ENCODE measurements around the gene TNNI3.

The TNNI3 gene

DNA sequence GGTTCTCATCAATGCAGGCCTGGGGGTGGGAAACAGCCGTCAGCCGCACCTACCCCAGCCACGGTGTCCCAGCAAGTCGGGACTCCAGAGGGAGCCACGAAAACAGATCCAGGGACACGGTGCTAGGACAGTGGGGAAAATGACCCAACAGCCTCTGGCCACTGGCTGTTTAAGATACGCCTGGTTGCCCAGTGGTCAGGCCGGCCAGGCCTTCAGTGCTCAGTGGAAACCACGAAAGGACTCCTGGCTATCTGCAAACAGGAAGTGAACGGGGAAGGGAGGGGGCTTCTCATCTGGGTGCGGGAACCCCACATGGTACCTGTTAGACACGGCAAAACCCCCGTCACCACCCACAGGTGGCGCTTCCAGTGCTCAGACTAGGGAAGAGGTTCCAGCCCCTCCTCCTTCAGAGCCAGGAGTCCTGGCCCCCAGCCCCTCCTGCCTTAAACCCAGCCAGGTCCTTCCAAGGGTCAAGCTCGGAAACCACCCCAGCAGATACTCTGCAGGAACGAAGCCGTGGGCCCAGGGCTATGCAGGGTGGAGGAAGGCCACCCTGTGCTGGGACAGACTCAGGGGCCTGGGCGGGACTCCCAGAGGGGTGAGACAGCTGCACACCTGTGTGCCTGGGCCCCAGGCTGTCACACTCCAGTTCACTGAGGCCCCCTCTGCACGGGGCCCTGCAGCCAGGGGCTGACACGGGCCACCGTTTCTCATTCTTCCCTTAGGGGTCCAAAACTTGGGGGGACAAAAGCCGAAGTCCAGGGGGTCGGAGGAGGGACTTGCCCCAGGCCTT, 44.6 kb downstream of the TNNI3 start:
- 0 out of 2 replicates have a peak, but pooled peaks cover 3% of the 10 kb centered on the region for H3K36me3 ChIP-seq (ENCODE audit: low read length)
- H3K9me2 ChIP-seq (replicated peaks; ENCODE audit: insufficient read depth, low read length): no peaks in the 10 kb centered on the region
- H3K79me2 ChIP-seq (ENCODE audit: insufficient read depth, low read length): peaks cover 84% of the 10 kb centered on the region
- peak overlapping the region; percentile 80 for H3K4me2 ChIP-seq (ENCODE audit: low read depth, low read length, poor library complexity, severe bottlenecking)
- peak overlapping the region; percentile 25 for H3K4me3 ChIP-seq (ENCODE audit: insufficient read depth, low read length, poor library complexity, severe bottlenecking)
- H3K9me3 ChIP-seq (ENCODE audit: insufficient read depth, low read length): no peaks in the 10 kb centered on the region
- H3K27me3 ChIP-seq (ENCODE audit: low read length): no peaks in the 10 kb centered on the region
- peak overlapping the region; percentile 91 for H3K27ac ChIP-seq (ENCODE audit: low read depth, low read length)
- H3F3A ChIP-seq (ENCODE audit: insufficient read depth): peaks cover 8% of the 10 kb centered on the region
- no peaks in the 10 kb centered on the region; the same call in 1 of the 2 replicates for H4K20me1 ChIP-seq (ENCODE audit: low read depth, low read length)
- no peak overlapping the region for H2AFZ ChIP-seq (ENCODE audit: low read depth, low read length, severe bottlenecking)
- TF ChIP-seq EZH2phosphoT487 (conservative IDR thresholded peaks at IDR 0.05; ENCODE audit: low read length): no peak
- TF ChIP-seq, protein P1, sequence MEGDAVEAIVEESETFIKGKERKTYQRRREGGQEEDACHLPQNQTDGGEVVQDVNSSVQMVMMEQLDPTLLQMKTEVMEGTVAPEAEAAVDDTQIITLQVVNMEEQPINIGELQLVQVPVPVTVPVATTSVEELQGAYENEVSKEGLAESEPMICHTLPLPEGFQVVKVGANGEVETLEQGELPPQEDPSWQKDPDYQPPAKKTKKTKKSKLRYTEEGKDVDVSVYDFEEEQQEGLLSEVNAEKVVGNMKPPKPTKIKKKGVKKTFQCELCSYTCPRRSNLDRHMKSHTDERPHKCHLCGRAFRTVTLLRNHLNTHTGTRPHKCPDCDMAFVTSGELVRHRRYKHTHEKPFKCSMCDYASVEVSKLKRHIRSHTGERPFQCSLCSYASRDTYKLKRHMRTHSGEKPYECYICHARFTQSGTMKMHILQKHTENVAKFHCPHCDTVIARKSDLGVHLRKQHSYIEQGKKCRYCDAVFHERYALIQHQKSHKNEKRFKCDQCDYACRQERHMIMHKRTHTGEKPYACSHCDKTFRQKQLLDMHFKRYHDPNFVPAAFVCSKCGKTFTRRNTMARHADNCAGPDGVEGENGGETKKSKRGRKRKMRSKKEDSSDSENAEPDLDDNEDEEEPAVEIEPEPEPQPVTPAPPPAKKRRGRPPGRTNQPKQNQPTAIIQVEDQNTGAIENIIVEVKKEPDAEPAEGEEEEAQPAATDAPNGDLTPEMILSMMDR (IDR thresholded peaks at IDR 0.05; ENCODE audit: insufficient read depth, low read length, poor library complexity, severe bottlenecking): peak; percentile 61
- H3K9ac ChIP-seq (ENCODE audit: low read length): peak overlapping the region; percentile 94

DNA sequence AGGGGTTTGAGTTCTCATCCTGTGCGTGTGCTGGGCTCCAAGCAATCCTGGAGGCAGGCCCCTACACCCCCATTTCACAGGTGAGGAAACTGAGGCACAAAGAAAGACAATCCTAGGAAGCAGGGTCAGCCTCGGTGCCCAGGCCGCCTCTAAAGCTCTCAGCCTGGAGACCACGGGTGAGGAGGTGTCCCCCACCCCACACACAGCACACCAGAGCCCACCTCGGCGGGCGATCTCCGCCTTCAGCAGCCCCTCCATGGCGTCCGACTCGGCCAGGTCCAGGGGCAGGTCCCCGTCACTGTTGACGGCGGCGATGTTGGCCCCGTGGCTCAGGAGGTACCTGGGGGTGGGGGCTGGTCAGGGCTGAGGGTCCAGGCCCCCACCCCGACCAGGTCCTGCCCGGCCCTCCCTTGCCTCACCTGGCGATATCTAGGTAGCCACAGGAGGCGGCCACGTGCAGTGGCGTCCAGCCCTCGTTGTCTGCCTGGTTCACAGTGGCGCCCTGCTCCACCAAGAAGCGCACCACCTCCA, 45.2 kb downstream of the TNNI3 start:
- H3K36me3 ChIP-seq (ENCODE audit: low read length): 0 out of 2 replicates have a peak, but pooled peaks cover 3% of the 10 kb centered on the region
- peak overlapping the region; percentile 91 for H3K27ac ChIP-seq (ENCODE audit: low read depth, low read length)
- peaks cover 85% of the 10 kb centered on the region for H3K79me2 ChIP-seq (ENCODE audit: insufficient read depth, low read length)
- no peak overlapping the region for H3K4me3 ChIP-seq (ENCODE audit: insufficient read depth, low read length, poor library complexity, severe bottlenecking)
- TF ChIP-seq, protein P1 (IDR thresholded peaks at IDR 0.05; ENCODE audit: insufficient read depth, low read length, poor library complexity, severe bottlenecking): no peak
- no peak for TF ChIP-seq EZH2phosphoT487 (conservative IDR thresholded peaks at IDR 0.05; ENCODE audit: low read length)
- no peaks in the 10 kb centered on the region for H3K27me3 ChIP-seq (ENCODE audit: low read length)
- H3F3A ChIP-seq (ENCODE audit: insufficient read depth): peaks cover 8% of the 10 kb centered on the region
- no peaks in the 10 kb centered on the region for H3K9me2 ChIP-seq (replicated peaks; ENCODE audit: insufficient read depth, low read length)
- H2AFZ ChIP-seq (ENCODE audit: low read depth, low read length, severe bottlenecking): no peak overlapping the region
- H3K9ac ChIP-seq (ENCODE audit: low read length): peak overlapping the region; percentile 94
- H4K20me1 ChIP-seq (ENCODE audit: low read depth, low read length): no peaks in the 10 kb centered on the region; the same call in 1 of the 2 replicates
- no peaks in the 10 kb centered on the region for H3K9me3 ChIP-seq (ENCODE audit: insufficient read depth, low read length)
- peak overlapping the region; percentile 80 for H3K4me2 ChIP-seq (ENCODE audit: low read depth, low read length, poor library complexity, severe bottlenecking)

DNA sequence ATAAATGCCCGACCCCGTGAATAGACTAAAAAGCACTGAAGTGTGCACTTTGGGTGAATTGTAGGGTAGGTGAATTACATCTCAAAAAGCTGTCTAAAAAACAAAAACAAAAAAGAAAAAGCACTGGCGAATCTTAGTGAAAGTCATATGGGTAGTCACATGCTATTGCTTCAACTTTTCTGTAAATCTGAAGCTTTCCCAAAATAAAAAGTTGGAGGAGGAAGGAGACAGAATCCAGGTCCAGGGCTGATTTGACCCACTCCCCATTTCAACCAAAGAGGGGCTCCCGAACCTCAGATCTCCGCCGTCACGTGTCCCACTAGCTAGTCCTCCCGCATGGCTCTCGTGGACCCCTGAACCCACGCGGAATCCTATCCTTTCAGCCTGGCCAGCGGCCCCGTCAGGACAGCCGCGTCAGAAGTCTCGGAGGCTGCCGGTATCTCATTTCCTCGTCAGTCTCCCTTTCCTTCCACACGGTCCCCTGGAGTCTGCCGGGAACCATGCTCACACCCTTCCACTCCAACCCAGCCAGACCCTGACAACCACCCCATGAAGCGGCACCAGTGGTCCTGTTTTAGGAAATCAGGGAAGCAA, 46.2 kb downstream of the TNNI3 start:
- Histone ChIP-seq H2AFZ (ENCODE audit: low read depth, low read length, severe bottlenecking) (no peak overlapping the region), H3K36me3 (ENCODE audit: low read length) (0 out of 2 replicates have a peak, but pooled peaks cover 3% of the 10 kb centered on the region), H3K9ac (ENCODE audit: low read length) (no peak overlapping the region), H3K27ac (ENCODE audit: low read depth, low read length) (no peak overlapping the region), H3K4me3 (ENCODE audit: insufficient read depth, low read length, poor library complexity, severe bottlenecking) (no peak overlapping the region), H3K9me3 (ENCODE audit: insufficient read depth, low read length) (no peaks in the 10 kb centered on the region), H3K4me2 (ENCODE audit: low read depth, low read length, poor library complexity, severe bottlenecking) (no peak overlapping the region), H3K27me3 (ENCODE audit: low read length) (no peaks in the 10 kb centered on the region), H3K79me2 (ENCODE audit: insufficient read depth, low read length) (peaks cover 86% of the 10 kb centered on the region), H3K9me2 (replicated peaks; ENCODE audit: insufficient read depth, low read length) (no peaks in the 10 kb centered on the region), H3F3A (ENCODE audit: insufficient read depth) (peaks cover 8% of the 10 kb centered on the region), H4K20me1 (ENCODE audit: low read depth, low read length) (no peaks in the 10 kb centered on the region; the same call in 1 of the 2 replicates)
- TF ChIP-seq, protein P1 (IDR thresholded peaks at IDR 0.05; ENCODE audit: insufficient read depth, low read length, poor library complexity, severe bottlenecking): no peak
- TF ChIP-seq EZH2phosphoT487 (conservative IDR thresholded peaks at IDR 0.05; ENCODE audit: low read length): no peak
